ENCODE measurements around the gene NXPE4. TPM values are rescaled to one million over a fixed set of nuclear protein-coding genes. Genes with fewer than 3 reads are reported as not detected.

The NXPE4 gene
- total RNA-seq, 1 experiment from 2014 or later, result not detected

DNA sequence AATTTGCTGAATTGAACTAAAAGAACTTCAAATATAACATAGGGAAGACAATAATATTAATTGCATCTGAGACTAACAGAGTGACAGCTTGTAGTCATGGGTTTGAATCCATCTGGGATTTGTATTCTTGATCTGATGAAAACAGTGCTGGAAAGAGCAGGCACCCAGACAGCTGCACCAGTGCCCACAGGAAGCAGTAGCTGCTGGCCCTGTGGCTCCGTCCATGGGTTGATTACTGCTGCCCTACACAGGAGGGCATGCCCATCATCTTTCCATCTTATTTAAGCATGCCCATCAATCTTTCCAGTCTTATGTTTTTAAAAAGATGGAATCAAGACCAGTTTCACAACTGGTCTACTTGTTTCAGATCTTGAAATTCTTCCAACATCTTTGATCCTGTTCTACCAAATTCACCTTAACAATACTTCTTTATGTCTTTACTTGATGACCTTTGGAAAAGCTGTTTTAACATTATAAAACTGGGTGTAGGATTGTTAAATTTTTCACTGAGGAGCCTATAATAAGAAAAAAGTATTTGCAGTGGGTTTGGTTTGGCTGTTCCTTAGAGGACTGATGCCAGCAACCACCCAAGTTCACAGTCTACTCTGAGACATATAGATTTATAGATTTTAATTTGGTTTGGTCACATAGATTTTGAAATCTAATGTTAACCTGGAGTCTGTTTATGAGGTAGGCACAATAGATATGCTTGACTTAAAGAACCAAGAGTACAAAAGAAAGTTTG lies 761 bp upstream of the NXPE4 start:
- no peaks in the 10 kb centered on the region for H3K27me3 ChIP-seq (ENCODE audit: insufficient read depth, low read depth)
- H3F3A ChIP-seq (ENCODE audit: insufficient read depth, low read depth), result no peaks in the 10 kb centered on the region
- ChIA-PET POLR2A (ENCODE audit: unreplicated experiment) (no interaction called here), CTCF (no interaction called here)
- no peak overlapping the region for H3K4me2 ChIP-seq
- no peaks in the 10 kb centered on the region for H3K4me1 ChIP-seq (replicated peaks; ENCODE audit: insufficient read depth)
- BruUV-seq (replicated peaks), result no TSS peak
- H3K9me2 ChIP-seq (ENCODE audit: insufficient read depth), result no peaks in the 10 kb centered on the region
- H3K9me3 ChIP-seq (ENCODE audit: insufficient read depth, low read depth), result no peaks in the 10 kb centered on the region
- intact Hi-C loops (cut with micrococcal nuclease; ENCODE audit: unreplicated experiment), result no loop called here
- H3K79me2 ChIP-seq (ENCODE audit: low read depth), result no peaks in the 10 kb centered on the region
- no peak overlapping the region for H3K4me3 ChIP-seq
- no peak overlapping the region for H3K27ac ChIP-seq
- no peaks in the 10 kb centered on the region for H3K36me3 ChIP-seq (ENCODE audit: low read depth)
- no peak overlapping the region for H2AFZ ChIP-seq
- DNase-seq, result no peak
- H4K20me1 ChIP-seq (ENCODE audit: insufficient read depth), result no peaks in the 10 kb centered on the region
- TF ChIP-seq, protein P1, sequence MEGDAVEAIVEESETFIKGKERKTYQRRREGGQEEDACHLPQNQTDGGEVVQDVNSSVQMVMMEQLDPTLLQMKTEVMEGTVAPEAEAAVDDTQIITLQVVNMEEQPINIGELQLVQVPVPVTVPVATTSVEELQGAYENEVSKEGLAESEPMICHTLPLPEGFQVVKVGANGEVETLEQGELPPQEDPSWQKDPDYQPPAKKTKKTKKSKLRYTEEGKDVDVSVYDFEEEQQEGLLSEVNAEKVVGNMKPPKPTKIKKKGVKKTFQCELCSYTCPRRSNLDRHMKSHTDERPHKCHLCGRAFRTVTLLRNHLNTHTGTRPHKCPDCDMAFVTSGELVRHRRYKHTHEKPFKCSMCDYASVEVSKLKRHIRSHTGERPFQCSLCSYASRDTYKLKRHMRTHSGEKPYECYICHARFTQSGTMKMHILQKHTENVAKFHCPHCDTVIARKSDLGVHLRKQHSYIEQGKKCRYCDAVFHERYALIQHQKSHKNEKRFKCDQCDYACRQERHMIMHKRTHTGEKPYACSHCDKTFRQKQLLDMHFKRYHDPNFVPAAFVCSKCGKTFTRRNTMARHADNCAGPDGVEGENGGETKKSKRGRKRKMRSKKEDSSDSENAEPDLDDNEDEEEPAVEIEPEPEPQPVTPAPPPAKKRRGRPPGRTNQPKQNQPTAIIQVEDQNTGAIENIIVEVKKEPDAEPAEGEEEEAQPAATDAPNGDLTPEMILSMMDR (conservative IDR thresholded peaks at IDR 0.05), result no peak
- no peak for TF ChIP-seq EZH2 (IDR thresholded peaks at IDR 0.05; ENCODE audit: low read depth)

DNA sequence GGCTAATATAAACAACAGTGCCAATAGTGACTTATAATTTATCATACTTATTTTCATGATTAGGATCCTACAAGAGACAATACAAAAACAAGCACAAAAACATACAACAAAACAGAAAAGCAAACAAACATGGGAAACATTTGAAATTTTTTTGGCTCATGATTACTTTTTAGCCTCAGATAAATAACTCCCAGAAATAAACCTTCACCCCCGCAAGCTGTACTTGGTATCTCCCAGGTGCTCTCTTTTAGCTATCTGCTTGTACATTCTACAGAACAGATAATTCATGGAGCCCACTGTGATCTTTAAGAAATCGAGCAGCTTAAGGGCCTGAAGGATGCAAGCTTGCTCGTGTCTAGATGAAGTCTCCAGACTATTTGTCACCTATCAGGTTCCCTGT lies 883 bp downstream of the NXPE4 start:
- H3F3A ChIP-seq (ENCODE audit: insufficient read depth, low read depth), result no peaks in the 10 kb centered on the region
- DNase-seq, result no peak
- H3K4me1 ChIP-seq (replicated peaks; ENCODE audit: insufficient read depth), result no peaks in the 10 kb centered on the region
- H4K20me1 ChIP-seq (ENCODE audit: insufficient read depth), result no peaks in the 10 kb centered on the region
- no peak overlapping the region for H3K27ac ChIP-seq
- H3K9me3 ChIP-seq (ENCODE audit: insufficient read depth, low read depth), result no peaks in the 10 kb centered on the region
- BruUV-seq (replicated peaks), result no TSS peak
- intact Hi-C loops (cut with micrococcal nuclease; ENCODE audit: unreplicated experiment), result no loop called here
- no peak overlapping the region for H3K4me2 ChIP-seq
- no peaks in the 10 kb centered on the region for H3K36me3 ChIP-seq (ENCODE audit: low read depth)
- H2AFZ ChIP-seq, result no peak overlapping the region
- no peak overlapping the region for H3K4me3 ChIP-seq
- H3K9me2 ChIP-seq (ENCODE audit: insufficient read depth), result no peaks in the 10 kb centered on the region
- ChIA-PET CTCF (no interaction called here), POLR2A (ENCODE audit: unreplicated experiment) (no interaction called here)
- TF ChIP-seq EZH2 (IDR thresholded peaks at IDR 0.05; ENCODE audit: low read depth), result no peak
- TF ChIP-seq, protein P1 (conservative IDR thresholded peaks at IDR 0.05), result no peak
- no peaks in the 10 kb centered on the region for H3K27me3 ChIP-seq (ENCODE audit: insufficient read depth, low read depth)
- H3K79me2 ChIP-seq (ENCODE audit: low read depth), result no peaks in the 10 kb centered on the region

DNA sequence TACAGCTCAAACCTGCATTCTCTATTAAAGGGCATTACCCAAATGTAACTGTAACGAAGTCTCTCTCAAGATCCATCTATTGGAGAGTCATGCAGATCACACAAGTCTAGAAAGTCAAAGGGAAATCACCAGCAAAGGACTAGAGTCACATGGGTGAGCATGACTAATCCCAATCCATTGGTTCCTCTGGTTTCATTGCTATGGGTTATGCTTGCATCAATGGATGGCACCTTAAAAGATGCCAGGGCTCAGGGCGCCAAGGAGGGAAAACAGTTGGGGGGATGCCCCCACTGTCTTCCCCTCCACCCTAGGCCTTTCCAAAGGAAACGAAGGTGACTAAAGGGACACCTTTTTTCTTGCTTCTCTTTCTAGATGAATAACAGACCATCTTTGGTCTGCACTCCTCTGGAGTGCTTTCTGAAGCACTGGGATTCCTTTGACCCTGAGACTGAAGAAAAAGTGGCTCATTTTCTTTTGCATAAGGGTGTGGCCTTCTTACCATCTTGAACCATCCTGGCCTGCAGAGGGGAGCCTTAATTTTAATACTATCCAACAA lies 8.1 kb downstream of the NXPE4 start:
- TF ChIP-seq EZH2 (IDR thresholded peaks at IDR 0.05; ENCODE audit: low read depth), result no peak
- TF ChIP-seq, protein P1 (conservative IDR thresholded peaks at IDR 0.05), result no peak
- Histone ChIP-seq H3K4me3 (no peak overlapping the region), H3K79me2 (ENCODE audit: low read depth) (no peaks in the 10 kb centered on the region), H4K20me1 (ENCODE audit: insufficient read depth) (no peaks in the 10 kb centered on the region), H3K9me2 (ENCODE audit: insufficient read depth) (no peaks in the 10 kb centered on the region), H3F3A (ENCODE audit: insufficient read depth, low read depth) (no peaks in the 10 kb centered on the region), H3K4me2 (no peak overlapping the region), H3K27ac (no peak overlapping the region), H2AFZ (no peak overlapping the region), H3K9me3 (ENCODE audit: insufficient read depth, low read depth) (no peaks in the 10 kb centered on the region), H3K36me3 (ENCODE audit: low read depth) (no peaks in the 10 kb centered on the region), H3K4me1 (replicated peaks; ENCODE audit: insufficient read depth) (no peaks in the 10 kb centered on the region), H3K27me3 (ENCODE audit: insufficient read depth, low read depth) (no peaks in the 10 kb centered on the region)
- no TSS peak for BruUV-seq (replicated peaks)
- ChIA-PET POLR2A (ENCODE audit: unreplicated experiment) (no interaction called here), CTCF (no interaction called here)
- intact Hi-C loops (cut with micrococcal nuclease; ENCODE audit: unreplicated experiment), result loop anchor here (10.0 kb wide), 1 partner anchor 243 kb away; no protein-coding TSS in a partner anchor
- no peak for DNase-seq
